HEK293T (cell line): ENCODE data around the gene GPC4.
"Not testable (repeated sequence)": the region's sequence is repeated elsewhere in the genome, so short reads cannot be mapped to it uniquely, and the experiment has no call there.

ENCODE experiments used
- CTCF ChIA-PET: fragments of 350-600 bp; formaldehyde crosslinking; extraction: SDS; loops from one replicate; lab custom pipeline; 2021; ENCODE audit warnings: antibody characterized with exemption, inconsistent platforms; lab: Yijun Ruan, JAX
- POLR2A ChIA-PET: fragments of 350-600 bp; formaldehyde crosslinking; extraction: SDS; loops from one replicate; lab custom pipeline; 2020; ENCODE audit warnings: antibody characterized with exemption, inconsistent platforms; lab: Yijun Ruan, JAX
- DNase-seq: peaks from one replicate; pipeline ENCODE4 v3.0.0; 2012; ENCODE audit warnings: mixed read lengths; ENCODE audit errors: extremely low spot score
- ARNT ChIP-seq: fragments of 450-650 bp; IDR thresholded peaks from 2 replicates; pipeline ENCODE4 v1.6.1; 2017; ENCODE audit warnings: mild to moderate bottlenecking
- BHLHE40 ChIP-seq: fragments of 450-650 bp; IDR thresholded peaks from 2 replicates; pipeline ENCODE4 v1.6.1; 2016; ENCODE audit warnings: mild to moderate bottlenecking, moderate library complexity, borderline replicate concordance
- CTBP1 ChIP-seq: fragments of 450-650 bp; IDR thresholded peaks from 2 replicates; pipeline ENCODE4 v1.6.1; 2016; ENCODE audit warnings: borderline replicate concordance
- ELF4 ChIP-seq: fragments of 450-650 bp; IDR thresholded peaks from 2 replicates; pipeline ENCODE4 v1.6.1; 2017; ENCODE audit warnings: antibody characterized with exemption
- FOXA1 ChIP-seq: fragments of 450-650 bp; IDR thresholded peaks from 2 replicates; pipeline ENCODE4 v1.6.1; 2016; ENCODE audit warnings: mild to moderate bottlenecking
- FOXK2 ChIP-seq: fragments of 450-650 bp; IDR thresholded peaks from 2 replicates; pipeline ENCODE4 v1.6.1; 2016; ENCODE audit warnings: mild to moderate bottlenecking
- FOXM1 ChIP-seq: fragments of 450-650 bp; IDR thresholded peaks from 2 replicates; pipeline ENCODE4 v1.6.1; 2017; ENCODE audit warnings: mild to moderate bottlenecking, borderline replicate concordance
- HDGF ChIP-seq: fragments of 450-650 bp; IDR thresholded peaks from 2 replicates; pipeline ENCODE4 v1.6.1; 2017; ENCODE audit warnings: antibody characterized with exemption, borderline replicate concordance
- L3MBTL2 ChIP-seq: fragments of 450-650 bp; conservative IDR thresholded peaks from 2 replicates; pipeline ENCODE4 v1.6.1; 2016; ENCODE audit warnings: mild to moderate bottlenecking
- LEF1 ChIP-seq: fragments of 450-650 bp; IDR thresholded peaks from 2 replicates; pipeline ENCODE4 v1.6.1; 2017; ENCODE audit warnings: mild to moderate bottlenecking, borderline replicate concordance
- NFRKB ChIP-seq: fragments of 450-650 bp; IDR thresholded peaks from 2 replicates; pipeline ENCODE4 v1.6.1; 2016; ENCODE audit warnings: mild to moderate bottlenecking, moderate library complexity
- SP1 ChIP-seq: fragments of 450-650 bp; IDR thresholded peaks from 2 replicates; pipeline ENCODE4 v1.6.1; 2017
- SUZ12 ChIP-seq: fragments of 450-650 bp; IDR thresholded peaks from 2 replicates; pipeline ENCODE4 v1.6.1; 2016; ENCODE audit warnings: mild to moderate bottlenecking
- TARDBP ChIP-seq: fragments of 450-650 bp; IDR thresholded peaks from 2 replicates; pipeline ENCODE4 v1.6.1; 2016
- ZNF384 ChIP-seq: fragments of 450-650 bp; IDR thresholded peaks from 2 replicates; pipeline ENCODE4 v1.6.1; 2016
- TF ChIP-seq, protein P1 (sequence below): fragments of 450-650 bp; IDR thresholded peaks from 2 replicates; pipeline ENCODE4 v1.6.1; 2016

GPC4 gene

DNA sequence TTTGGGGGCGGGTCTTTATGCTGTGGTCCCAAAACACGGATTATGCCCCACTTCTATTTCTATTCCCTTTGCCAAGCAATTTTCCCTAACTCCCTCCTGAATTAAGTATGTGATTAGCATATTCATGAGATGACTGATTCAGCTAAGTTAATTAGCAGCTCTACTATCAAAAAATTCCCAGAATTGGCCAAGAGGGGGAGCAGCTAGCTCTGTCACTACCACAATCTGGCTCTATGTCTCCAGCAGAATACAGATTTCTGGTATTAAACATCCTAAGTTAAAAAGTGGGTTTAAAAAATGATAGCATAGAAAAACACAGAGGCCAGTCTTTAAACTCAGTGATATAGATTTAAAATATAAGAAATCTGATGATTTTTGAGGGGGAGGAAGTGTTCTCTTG lies 80.3 kb downstream of the GPC4 start:
- POLR2A ChIA-PET: no interaction called here
- CTCF ChIA-PET: interaction anchor here (0.6 to 1.9 kb wide), 11 partner anchors 8 to 549 kb away, joined by 3 to 12 read pairs (median 3); partner anchors contain the start of gene GPC4
- peak; percentile 39 for DNase-seq
- no peak for TF ChIP-seq FOXK2
- TF ChIP-seq LEF1: no peak
- TF ChIP-seq SUZ12: no peak
- no peak for TF ChIP-seq ELF4

DNA sequence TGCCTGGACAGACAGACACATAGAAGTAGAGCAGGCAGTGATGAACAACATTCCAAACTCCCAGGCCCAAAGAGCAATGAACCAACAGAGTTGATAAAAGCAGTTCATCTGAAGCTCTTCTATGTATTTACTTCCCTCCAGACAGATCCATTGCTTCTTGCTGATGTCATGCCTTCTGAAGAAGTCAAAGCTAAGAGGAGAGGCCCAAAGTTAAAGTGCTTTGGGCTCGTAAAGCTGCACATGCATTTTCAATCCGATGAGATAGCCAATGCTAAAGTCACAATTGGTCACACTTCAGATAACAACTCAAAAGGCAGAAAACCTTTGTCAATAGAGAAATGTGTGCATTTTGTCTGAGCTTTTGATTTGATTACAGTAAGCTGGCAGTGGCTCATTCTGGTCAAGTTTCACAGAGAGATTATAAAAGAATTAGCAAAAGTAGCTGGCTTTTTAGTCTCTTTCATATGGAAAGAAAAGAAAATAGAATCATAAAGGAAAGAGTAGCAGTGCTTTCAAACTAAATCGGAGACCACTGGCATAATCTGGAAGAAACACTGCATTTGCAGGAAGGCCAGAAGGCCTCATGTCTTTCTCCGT lies 82.0 kb downstream of the GPC4 start:
- ChIA-PET POLR2A (no interaction called here), CTCF (interaction anchor here (1.0 to 1.8 kb wide), 3 partner anchors 28 to 346 kb away, joined by 3 to 10 read pairs (median 4); no protein-coding TSS in a partner anchor)
- TF ChIP-seq CTBP1 (no peak), TARDBP (no peak), FOXM1 (no peak), ARNT (no peak), SP1 (no peak), ELF4 (no peak)
- TF ChIP-seq, protein P1, sequence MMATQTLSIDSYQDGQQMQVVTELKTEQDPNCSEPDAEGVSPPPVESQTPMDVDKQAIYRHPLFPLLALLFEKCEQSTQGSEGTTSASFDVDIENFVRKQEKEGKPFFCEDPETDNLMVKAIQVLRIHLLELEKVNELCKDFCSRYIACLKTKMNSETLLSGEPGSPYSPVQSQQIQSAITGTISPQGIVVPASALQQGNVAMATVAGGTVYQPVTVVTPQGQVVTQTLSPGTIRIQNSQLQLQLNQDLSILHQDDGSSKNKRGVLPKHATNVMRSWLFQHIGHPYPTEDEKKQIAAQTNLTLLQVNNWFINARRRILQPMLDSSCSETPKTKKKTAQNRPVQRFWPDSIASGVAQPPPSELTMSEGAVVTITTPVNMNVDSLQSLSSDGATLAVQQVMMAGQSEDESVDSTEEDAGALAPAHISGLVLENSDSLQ: no peak
- peak; percentile 20 for DNase-seq

DNA sequence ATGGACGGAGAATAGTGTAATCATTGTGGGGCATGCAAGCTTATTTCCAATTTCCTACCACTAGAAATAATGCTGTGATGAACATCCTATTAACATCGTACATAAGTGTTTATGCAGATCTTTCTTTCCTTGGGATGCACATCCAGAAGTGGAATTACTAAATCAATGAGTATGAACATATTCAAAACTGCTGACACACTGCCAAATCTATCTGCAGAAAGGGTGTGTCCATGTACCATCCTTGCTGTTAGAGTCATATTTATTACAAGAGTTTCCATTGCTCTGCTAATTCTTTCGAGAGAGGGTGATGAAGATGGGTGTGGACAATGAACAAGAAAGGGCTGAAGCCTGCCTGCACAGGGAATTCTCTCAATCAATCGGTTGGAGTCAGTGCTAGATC lies 82.6 kb downstream of the GPC4 start:
- CTCF ChIA-PET: interaction anchor here (1.8 kb wide), 1 partner anchor 338 kb away, joined by 10 read pairs; no protein-coding TSS in a partner anchor
- no peak for DNase-seq
- POLR2A ChIA-PET: no interaction called here
- no peak for TF ChIP-seq SUZ12
- TF ChIP-seq CTBP1: no peak
- no peak for TF ChIP-seq TARDBP
- TF ChIP-seq ZNF384: no peak
- no peak for TF ChIP-seq FOXK2
- no peak for TF ChIP-seq L3MBTL2
- TF ChIP-seq HDGF: no peak
- TF ChIP-seq ELF4: no peak
- TF ChIP-seq LEF1: no peak
- TF ChIP-seq NFRKB: no peak
- TF ChIP-seq ARNT: no peak
- no peak for TF ChIP-seq BHLHE40
- TF ChIP-seq SP1: no peak
- TF ChIP-seq, protein P1: no peak
- TF ChIP-seq FOXM1: no peak
- TF ChIP-seq FOXA1: no peak

- CTCF ChIA-PET: no interaction called here
- POLR2A ChIA-PET: no interaction called here
- TF ChIP-seq, protein P1: no peak
- TF ChIP-seq ZNF384 (no peak), FOXM1 (no peak), ELF4 (no peak), FOXK2 (no peak), SP1 (no peak), NFRKB (no peak)
- DNase-seq: no peak
These were observed 84.3 kb downstream of the GPC4 start for GRCh38 chrX:133330956-133331355.

DNA sequence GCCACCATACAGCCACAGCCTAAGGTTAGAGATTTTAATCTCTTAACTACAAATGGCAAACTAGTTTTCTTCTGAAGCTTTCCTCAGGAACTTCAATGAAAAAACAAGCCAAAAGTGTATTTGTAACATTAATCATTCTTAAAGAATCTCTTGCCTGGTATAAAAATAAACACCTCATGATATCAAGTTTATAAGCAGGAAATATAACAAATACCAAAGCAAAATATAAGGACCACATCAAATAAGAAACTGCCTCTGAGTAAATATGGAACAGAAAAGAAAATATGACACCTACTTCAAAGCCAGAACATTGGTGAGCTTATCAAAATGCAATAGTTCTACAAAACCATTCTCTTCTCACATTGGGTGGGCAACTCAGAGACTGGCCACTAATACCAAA lies 89.9 kb downstream of the GPC4 start:
- ChIA-PET POLR2A (no interaction called here), CTCF (interaction anchor here (0.6 to 2.2 kb wide), 2 partner anchors 9 to 110 kb away, joined by 3 to 12 read pairs; no protein-coding TSS in a partner anchor)
- no peak for DNase-seq
- TF ChIP-seq CTBP1: no peak
- TF ChIP-seq HDGF: no peak
- no peak for TF ChIP-seq FOXK2
- no peak for TF ChIP-seq NFRKB
- TF ChIP-seq ELF4: no peak

GRCh38 chrX:133323431-133323830 lies 91.9 kb downstream of the GPC4 start:
- CTCF ChIA-PET: no interaction called here
- TF ChIP-seq NFRKB: no peak
- no peak for DNase-seq
- POLR2A ChIA-PET: no interaction called here

- CTCF ChIA-PET, DNase-seq, POLR2A ChIA-PET: not testable (repeated sequence)
These were observed 93.0 kb downstream of the GPC4 start for GRCh38 chrX:133322269-133322668.

DNA sequence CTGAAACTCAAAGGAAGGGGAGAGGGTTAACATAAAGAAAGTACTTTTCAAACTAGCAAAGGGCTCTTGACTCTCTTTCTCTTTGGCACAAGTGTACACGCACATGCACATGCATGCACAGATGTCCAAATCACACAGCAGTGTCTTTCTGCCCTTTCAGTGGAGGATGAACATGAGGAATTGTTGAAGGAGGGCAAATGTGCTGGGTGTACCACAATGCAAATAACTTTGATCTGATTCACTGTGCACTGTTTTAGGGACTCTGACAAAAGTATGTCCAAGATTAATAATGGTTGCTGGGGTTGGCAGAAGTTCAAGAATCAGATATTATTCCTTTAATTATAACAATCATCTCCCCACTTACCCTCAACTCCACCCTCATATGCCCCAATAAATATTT lies 93.8 kb downstream of the GPC4 start:
- ChIA-PET CTCF (no interaction called here), POLR2A (no interaction called here)
- no peak for DNase-seq
- no peak for TF ChIP-seq NFRKB
- TF ChIP-seq BHLHE40: no peak
- TF ChIP-seq SP1: no peak
- TF ChIP-seq ARNT: no peak
- TF ChIP-seq, protein P1: no peak
- TF ChIP-seq CTBP1: no peak
- TF ChIP-seq L3MBTL2: no peak
- no peak for TF ChIP-seq FOXA1
- TF ChIP-seq TARDBP: no peak
- TF ChIP-seq LEF1: no peak
- no peak for TF ChIP-seq FOXM1
- no peak for TF ChIP-seq ZNF384
- no peak for TF ChIP-seq SUZ12
- TF ChIP-seq HDGF: no peak
